Endothelial cell of umbilical vein (primary cell): ENCODE results near the gene PML. TPM values are rescaled to one million over a fixed set of nuclear protein-coding genes. Genes with fewer than 3 reads are reported as not detected.

Experiments
- BruUV-seq: library from RNA; stranded (reverse); fragments of 400-500 nt; replicated peaks from 2 replicates; lab custom pipeline; 2021; lab: Mats Ljungman, UMichigan
- CTCF ChIA-PET: fragments of 300-600, 350-600 bp; sonication (Branson Sonifier 250); formaldehyde crosslinking; loops from one replicate; lab custom pipeline; 2021; ENCODE audit warnings: antibody characterized with exemption, inconsistent platforms; lab: Charles Lee
- POLR2A ChIA-PET: fragments of 300-600, 350-600 bp; sonication (Branson Sonifier 250); formaldehyde crosslinking; loops from one replicate; lab custom pipeline; 2021; ENCODE audit warnings: antibody characterized with exemption, inconsistent platforms; lab: Charles Lee
- DNase-seq: peaks from one replicate; pipeline ENCODE4 v3.0.0-alpha.2; 2011; ENCODE audit warnings: low read depth, low spot score
- FAIRE-seq: peaks from 2 replicates; lab custom pipeline; 2011; peaks lifted over from hg19 to GRCh38; lab: Jason Lieb, UNC
- H2AFZ ChIP-seq: 2 replicates; pipeline ENCODE4 v1.6.0; 2012; ENCODE audit warnings: low read depth, low read length, control low read depth, inconsistent platforms
- H3K27ac ChIP-seq: 2 replicates; pipeline ENCODE4 v1.5.1; 2011; ENCODE audit warnings: low read depth, mild to moderate bottlenecking, control low read depth, low read length, moderate library complexity; ENCODE audit not compliant: insufficient read depth
- H3K27me3 ChIP-seq, 2 experiments: 2 replicates each; pipeline versions ENCODE4 v1.6.0 to v1.6.1; 2011; ENCODE audit warnings: low read length in 2 of 2, mixed read lengths in 1 of 2; ENCODE audit not compliant: control insufficient read depth in 2 of 2, insufficient read depth in 2 of 2
- H3K36me3 ChIP-seq, 2 experiments: 2 replicates in 1 of 2; 3 replicates in 1 of 2; pipeline ENCODE4 v1.5.1; 2011; ENCODE audit warnings: low read length in 2 of 2, mild to moderate bottlenecking in 1 of 2, moderate library complexity in 1 of 2; ENCODE audit not compliant: control insufficient read depth in 2 of 2, insufficient read depth in 2 of 2; ENCODE audit errors: extremely low read depth in 1 of 2
- H3K4me1 ChIP-seq: 3 replicates; pipeline ENCODE4 v1.5.1; 2011; ENCODE audit warnings: mild to moderate bottlenecking, low read length; ENCODE audit not compliant: control insufficient read depth, insufficient read depth; ENCODE audit errors: extremely low read depth
- H3K4me2 ChIP-seq: 2 replicates; pipeline ENCODE4 v1.6.1; 2011; ENCODE audit warnings: low read length, control low read depth, mixed read lengths; ENCODE audit not compliant: insufficient read depth
- H3K4me3 ChIP-seq, 3 experiments: fragments of 200-600 bp in 1 of 3; sonication (generic), shearing (Covaris generic) in 1 of 3; replicated peaks in 1 of 3; 2 replicates each; pipeline ENCODE4 v1.5.1; 2011 to 2016; ENCODE audit warnings: control low read depth in 3 of 3, low read length in 3 of 3, mild to moderate bottlenecking in 2 of 3, inconsistent platforms in 1 of 3, low read depth in 1 of 3, moderate library complexity in 1 of 3; ENCODE audit not compliant: insufficient read depth in 1 of 3
- H3K79me2 ChIP-seq: 2 replicates; pipeline ENCODE4 v1.6.0; 2012; ENCODE audit warnings: low read length, inconsistent platforms; ENCODE audit not compliant: control insufficient read depth, insufficient read depth
- H3K9ac ChIP-seq: replicated peaks from 2 replicates; pipeline ENCODE3; 2011; ENCODE audit warnings: low read length, control low read depth; ENCODE audit not compliant: insufficient read depth; ENCODE audit errors: extremely low read depth
- H3K9me1 ChIP-seq: replicated peaks from 3 replicates; pipeline ENCODE4 v1.6.0; 2011; ENCODE audit warnings: mild to moderate bottlenecking, low read length; ENCODE audit not compliant: control insufficient read depth, insufficient read depth; ENCODE audit errors: extremely low read depth
- H3K9me3 ChIP-seq: replicated peaks from 2 replicates; pipeline ENCODE4 v1.5.1; 2012; ENCODE audit warnings: low read length, inconsistent platforms; ENCODE audit not compliant: control insufficient read depth, insufficient read depth
- H4K20me1 ChIP-seq: replicated peaks from 2 replicates; pipeline ENCODE3; 2011; ENCODE audit warnings: mild to moderate bottlenecking, low read length; ENCODE audit not compliant: control insufficient read depth, insufficient read depth; ENCODE audit errors: extremely low read depth
- CTCF ChIP-seq, 2 donors: IDR thresholded peaks; 1 replicate in 1 of 2; 2 replicates in 1 of 2; pipeline ENCODE4 v1.5.1; 2011; ENCODE audit warnings: low read length in 2 of 2, mild to moderate bottlenecking in 2 of 2, moderate library complexity in 2 of 2, control low read depth in 1 of 2, inconsistent platforms in 1 of 2, low read depth in 1 of 2; ENCODE audit not compliant: insufficient read depth in 1 of 2; ENCODE audit errors: extremely low read depth in 1 of 2
- EZH2 ChIP-seq: IDR thresholded peaks from 2 replicates; pipeline ENCODE4 v1.6.1; 2012; ENCODE audit warnings: borderline replicate concordance, low read depth, mild to moderate bottlenecking, moderate library complexity, low read length, inconsistent platforms; ENCODE audit not compliant: severe bottlenecking
- FOS ChIP-seq: IDR thresholded peaks from 2 replicates; pipeline ENCODE4 v1.6.1; 2011; ENCODE audit warnings: mild to moderate bottlenecking, low read length, moderate library complexity, borderline replicate concordance; ENCODE audit not compliant: insufficient read depth
- GATA2 ChIP-seq: IDR thresholded peaks from 2 replicates; pipeline ENCODE4 v1.7.0; 2011; ENCODE audit warnings: low read depth, mild to moderate bottlenecking, moderate library complexity, mixed read lengths, low read length; ENCODE audit not compliant: insufficient read length, insufficient read depth
- JUN ChIP-seq: IDR thresholded peaks from 2 replicates; pipeline ENCODE4 v1.6.1; 2011; ENCODE audit warnings: borderline replicate concordance, low read depth; ENCODE audit not compliant: insufficient read length, insufficient read depth
- MAX ChIP-seq: IDR thresholded peaks from 2 replicates; pipeline ENCODE4 v1.6.1; 2011; ENCODE audit not compliant: insufficient read depth, insufficient read length
- MYC ChIP-seq: IDR thresholded peaks from one replicate; pipeline ENCODE4 v1.6.1; 2011; ENCODE audit warnings: mild to moderate bottlenecking, low read depth, low read length
- POLR2A ChIP-seq: IDR thresholded peaks from 2 replicates; pipeline ENCODE4 v1.6.1; 2012; ENCODE audit warnings: low read depth, mild to moderate bottlenecking, control low read depth, low read length
- POLR2AphosphoS5 ChIP-seq: IDR thresholded peaks from 2 replicates; pipeline ENCODE4 v1.6.1; 2012; ENCODE audit warnings: low read depth, mild to moderate bottlenecking, control low read depth, low read length, moderate library complexity; ENCODE audit not compliant: insufficient read depth
- dilution Hi-C: fragments of 300-500 bp; cut with MboI; formaldehyde crosslinking; loops from one replicate; pipeline ENCODE4 v1.15.0; 2019; ENCODE audit warnings: low sequenced_read_pairs; ENCODE audit not compliant: extremely low pct_ligation_motif_present
- intact Hi-C: fragments of 100-400 bp; cut with micrococcal nuclease; formaldehyde crosslinking; loops from one replicate; pipeline ENCODE4 v1.10.0; 2022
- polyA plus RNA-seq, 4 experiments: library from polyadenylated mRNA; depleted of rRNA in 3 of 4; stranded (reverse) in 3 of 4; unstranded in 1 of 4; fragments of >200 nt; gene quantifications; 2 replicates each; pipeline versions ENCODE4 v1.2.1 to v1.2.3, GENCODE V29; 2011 to 2012; ENCODE audit warnings: missing spikeins in 1 of 4
- total RNA-seq: library from RNA; stranded (reverse); gene quantifications from 2 replicates; pipeline ENCODE4 v1.2.3, GENCODE V29; 2021

The PML gene
- total and polyA plus RNA-seq, 2 donors (not counting 3 experiments of a cell fraction or from before 2014, with no cell fraction given): 30.4 to 79.6 TPM

DNA sequence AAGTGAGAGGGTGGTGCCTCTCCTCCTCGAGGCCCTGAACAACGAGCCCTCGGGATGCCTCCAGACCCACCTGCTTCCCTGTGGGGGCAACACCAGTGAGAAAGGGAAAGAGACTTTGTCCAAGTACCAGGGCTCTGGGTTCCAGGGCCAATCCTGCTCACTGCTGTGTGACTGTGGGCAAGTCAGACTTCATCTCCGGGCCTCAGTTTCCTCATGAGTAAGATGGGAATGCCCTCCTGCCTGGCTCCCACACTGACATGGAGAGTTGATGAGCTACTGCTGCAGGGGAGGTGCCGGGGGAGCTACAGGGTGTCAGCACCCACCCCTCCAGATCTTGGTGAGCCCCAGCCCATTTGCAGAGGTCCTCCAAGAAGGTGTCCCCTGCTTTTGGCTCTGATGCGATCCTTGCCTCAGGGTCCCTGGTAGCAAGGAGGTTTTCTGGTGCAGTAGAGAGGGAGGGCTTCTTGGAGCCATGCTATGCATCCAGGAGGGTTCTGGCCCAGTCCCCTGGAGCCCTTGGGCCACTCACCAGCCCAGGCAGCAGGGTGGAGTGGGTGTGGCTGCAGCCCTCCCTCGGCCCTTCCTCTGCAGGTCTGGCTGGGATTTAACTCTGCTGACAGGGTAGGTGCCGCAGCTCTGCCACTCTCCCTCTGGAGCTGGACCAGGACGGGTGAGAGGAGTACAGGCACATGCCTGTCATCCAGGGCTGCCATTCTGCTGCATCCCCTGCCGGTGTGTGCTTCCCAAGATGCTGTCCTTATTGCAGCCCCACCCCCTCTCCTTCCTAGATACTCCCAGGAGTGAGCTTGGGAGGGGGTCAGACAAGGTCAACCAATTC lies 41.4 kb upstream of the PML start:
- no peaks in the 10 kb centered on the region for H3K36me3 ChIP-seq
- no peak for FAIRE-seq
- H3K9me3 ChIP-seq: no peaks in the 10 kb centered on the region
- no peak for DNase-seq
- H3K9ac ChIP-seq: no peak overlapping the region
- TF ChIP-seq JUN (no peak), POLR2A (no peak), CTCF (IDR thresholded peaks at IDR 0.05; ENCODE audit: extremely low read depth in 1 of 2, insufficient read depth in 1 of 2, low read depth in 1 of 2, low read length in 2 of 2) (no peak), GATA2 (no peak), MYC (no peak), MAX (no peak), EZH2 (no peak), POLR2AphosphoS5 (no peak), FOS (no peak)
- H3K4me1 ChIP-seq: peaks cover 15% of the 10 kb centered on the region
- no peak overlapping the region for H3K27ac ChIP-seq
- H4K20me1 ChIP-seq: no peaks in the 10 kb centered on the region
- H3K4me3 ChIP-seq: no peak overlapping the region
- H3K9me1 ChIP-seq: no peaks in the 10 kb centered on the region
- H3K79me2 ChIP-seq: no peaks in the 10 kb centered on the region
- H3K4me2 ChIP-seq: no peak overlapping the region
- BruUV-seq: no TSS peak
- CTCF ChIA-PET: interaction anchor here (1.4 to 6.9 kb wide), 2 partner anchors 14 to 20 kb away, joined by 6 to 217 read pairs; no protein-coding TSS in a partner anchor
- H2AFZ ChIP-seq: no peak overlapping the region
- H3K27me3 ChIP-seq: no peaks in the 10 kb centered on the region
- intact Hi-C loops: loop anchor here (5.0 kb wide), 3 partner anchors 179 to 369 kb away; partner anchors contain the start of gene ISLR2
- dilution Hi-C loops: no loop called here
- POLR2A ChIA-PET: no interaction called here
